Measurements from ENCODE around the gene TCP10L.
"Not testable (repeated sequence)": the region's sequence is repeated elsewhere in the genome, so short reads cannot be mapped to it uniquely, and the experiment has no call there.

TCP10L gene

GRCh38 chr21:32584472-32584871 is 851 bp downstream of the TCP10L start:
- no peak for DNase-seq

- no peak for DNase-seq
Measured at GRCh38 chr21:32581732-32582131, 3.6 kb downstream of the TCP10L start.

GRCh38 chr21:32580949-32581348 is 4.4 kb downstream of the TCP10L start:
- DNase-seq = no peak

GRCh38 chr21:32578107-32578691 is 7.1 kb downstream of the TCP10L start:
- DNase-seq = no peak

- no peak for DNase-seq
Measured at GRCh38 chr21:32576011-32576410, 9.3 kb downstream of the TCP10L start.

GRCh38 chr21:32574946-32575925 is 10.1 kb downstream of the TCP10L start:
- no peak for DNase-seq

- peak; percentile 68 for DNase-seq
Measured at GRCh38 chr21:32572574-32573420, 12.5 kb downstream of the TCP10L start.

- no peak for DNase-seq
Measured at GRCh38 chr21:32570456-32570855, 14.9 kb downstream of the TCP10L start.

- DNase-seq = peak; percentile 71
Measured at GRCh38 chr21:32569261-32570230, 15.8 kb downstream of the TCP10L start.

GRCh38 chr21:32567626-32568025 is 17.7 kb downstream of the TCP10L start:
- DNase-seq = no peak

- DNase-seq = no peak
Measured at GRCh38 chr21:32566741-32567389, 18.5 kb downstream of the TCP10L start.

GRCh38 chr21:32565856-32566465 is 19.4 kb downstream of the TCP10L start:
- DNase-seq = no peak

GRCh38 chr21:32562915-32563314 is 22.4 kb downstream of the TCP10L start:
- no peak for DNase-seq

- no peak for DNase-seq
Measured at GRCh38 chr21:32562426-32562825, 22.9 kb downstream of the TCP10L start.

GRCh38 chr21:32561476-32561875 is 23.8 kb downstream of the TCP10L start:
- DNase-seq = not testable (repeated sequence)

GRCh38 chr21:32560896-32561295 is 24.4 kb downstream of the TCP10L start:
- DNase-seq = no peak

- DNase-seq = no peak
Measured at GRCh38 chr21:32559006-32559610, 26.2 kb downstream of the TCP10L start.

GRCh38 chr21:32558106-32558505 is 27.2 kb downstream of the TCP10L start:
- no peak for DNase-seq

GRCh38 chr21:32554832-32555638 is 30.3 kb downstream of the TCP10L start:
- no peak for DNase-seq

GRCh38 chr21:32549886-32550285 is 35.4 kb downstream of the TCP10L start:
- DNase-seq = no peak
